Esophagus muscularis mucosa (tissue), 4 donors: ENCODE data around the gene PREP. TPM values are rescaled to one million over a fixed set of nuclear protein-coding genes. Genes with fewer than 3 reads are reported as not detected.
A peak's percentile ranks its signal among the peaks of the same experiment; 100 is the strongest.
"Not testable (repeated sequence)": the region's sequence is repeated elsewhere in the genome, so short reads cannot be mapped to it uniquely, and the experiment has no call there.

Experiments
- DNase-seq: peaks from one replicate; pipeline ENCODE4 v3.0.0-alpha.2; 2017; ENCODE audit errors: extremely low spot score
- H3K27ac ChIP-seq, 4 donors: fragments of 200-600 bp; sonication (generic); replicated peaks in 1 of 4; 1 replicate in 3 of 4; 2 replicates in 1 of 4; pipeline ENCODE4 v1.5.1; 2016 to 2019; ENCODE audit warnings: mild to moderate bottlenecking in 1 of 4
- H3K27me3 ChIP-seq, 4 donors: fragments of 200-600 bp; sonication (generic); one replicate each; pipeline versions ENCODE4 v1.5.1 to v1.6.0; 2016 to 2019
- H3K36me3 ChIP-seq, 4 donors: fragments of 200-600 bp; sonication (generic); one replicate each; pipeline ENCODE4 v1.5.1; 2016 to 2019
- H3K4me1 ChIP-seq, 4 donors: fragments of 200-600 bp; sonication (generic); one replicate each; pipeline ENCODE4 v1.5.1; 2016 to 2019
- H3K4me3 ChIP-seq, 4 donors: fragments of 200-600 bp; sonication (generic); 1 replicate in 2 of 4; 2 replicates in 2 of 4; pipeline ENCODE4 v1.5.1; 2016 to 2019; ENCODE audit warnings: mild to moderate bottlenecking in 4 of 4, moderate library complexity in 1 of 4
- H3K9me3 ChIP-seq, 4 donors: fragments of 200-600 bp; sonication (generic); 1 replicate in 3 of 4; 2 replicates in 1 of 4; pipeline ENCODE4 v1.5.1; 2016 to 2019
- EP300 ChIP-seq: sonication (generic); formaldehyde crosslinking; IDR thresholded peaks from one replicate; pipeline ENCODE4 v1.6.1; 2017; ENCODE audit warnings: antibody characterized with exemption
- POLR2A ChIP-seq: fragments of 450-650 bp; IDR thresholded peaks from one replicate; pipeline ENCODE4 v1.6.1; 2017; ENCODE audit warnings: antibody characterized with exemption, moderate library complexity, mild to moderate bottlenecking, low read depth
- POLR2AphosphoS5 ChIP-seq, 2 donors: sonication (generic); formaldehyde crosslinking; IDR thresholded peaks; one replicate each; pipeline ENCODE4 v1.6.1; 2017; ENCODE audit warnings: antibody characterized with exemption in 2 of 2
- WGBS: methylation state at CpG from one replicate; pipeline ENCODE4 v1.1.5; 2018; 5-methylcytosine and 5-hydroxymethylcytosine counted together
- intact Hi-C: fragments of 100-400 bp; cut with DNase I; formaldehyde crosslinking; loops from one replicate; pipeline ENCODE4 v1.15.1; 2023
- total RNA-seq, 4 donors: library from RNA; depleted of rRNA; stranded (reverse); fragments of >200 nt; gene quantifications; one replicate each; pipeline versions ENCODE4 v1.1.0 to v1.2.1, GENCODE V29; 2016
- TF ChIP-seq, protein P1 (sequence below), 3 experiments: fragments of 200-600 bp in 2 of 3; fragments of 450-650 bp in 1 of 3; sonication (generic) in 2 of 3; IDR thresholded peaks; one replicate each; pipeline ENCODE4 v1.5.1; 2017 to 2019; ENCODE audit warnings: antibody characterized with exemption in 3 of 3, mild to moderate bottlenecking in 2 of 3, moderate library complexity in 1 of 3

Gene PREP
- total RNA-seq, 4 donors from 2014 or later = 17.9 to 21.6 (median 19.0) TPM

DNA sequence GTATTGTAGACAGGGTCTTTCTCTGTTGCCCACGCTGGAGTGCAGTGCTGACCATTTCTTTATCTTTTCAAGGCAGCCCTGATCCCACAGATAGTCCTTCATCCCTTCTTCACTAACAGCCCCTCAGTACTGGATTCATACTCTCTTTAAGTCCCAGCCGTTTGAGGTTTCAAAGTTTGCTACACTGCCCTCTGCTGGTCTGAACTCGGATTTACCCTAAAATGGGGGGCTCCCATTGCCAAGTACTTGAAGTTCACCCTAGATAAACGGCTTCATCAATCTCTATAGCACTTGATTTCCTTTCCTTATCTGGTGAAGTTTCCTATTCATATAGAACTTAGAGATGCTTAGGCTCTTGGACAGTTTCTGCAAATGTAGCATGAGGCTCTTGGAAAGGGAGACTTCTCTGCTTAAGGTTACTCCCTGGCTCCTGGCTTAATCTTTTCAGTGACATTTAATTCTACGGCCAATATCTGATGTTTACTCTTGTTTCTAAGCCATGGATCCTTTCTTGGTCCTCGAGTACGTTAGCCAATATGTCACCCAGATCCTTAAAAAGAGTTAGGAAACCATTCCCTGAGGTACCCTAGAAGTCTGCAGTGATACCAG is 21.4 kb upstream of the PREP start:
- WGBS = 17% methylated on average over 7 of the region's 7 CpGs
- Histone ChIP-seq H3K4me3 (no peak overlapping the region), H3K9me3 (peaks cover 0 to 3% (median 0%) of the 10 kb centered on the region in 4 donors), H3K27me3 (no peaks in the 10 kb centered on the region), H3K4me1 (peaks cover 4 to 10% (median 7%) of the 10 kb centered on the region in 4 donors), H3K36me3 (no peaks in the 10 kb centered on the region), H3K27ac (no peak overlapping the region)
- intact Hi-C loops = loop anchor here (2.0 kb wide), 1 partner anchor 337 kb away; no protein-coding TSS in a partner anchor
- no peak for DNase-seq
- TF ChIP-seq, protein P1, sequence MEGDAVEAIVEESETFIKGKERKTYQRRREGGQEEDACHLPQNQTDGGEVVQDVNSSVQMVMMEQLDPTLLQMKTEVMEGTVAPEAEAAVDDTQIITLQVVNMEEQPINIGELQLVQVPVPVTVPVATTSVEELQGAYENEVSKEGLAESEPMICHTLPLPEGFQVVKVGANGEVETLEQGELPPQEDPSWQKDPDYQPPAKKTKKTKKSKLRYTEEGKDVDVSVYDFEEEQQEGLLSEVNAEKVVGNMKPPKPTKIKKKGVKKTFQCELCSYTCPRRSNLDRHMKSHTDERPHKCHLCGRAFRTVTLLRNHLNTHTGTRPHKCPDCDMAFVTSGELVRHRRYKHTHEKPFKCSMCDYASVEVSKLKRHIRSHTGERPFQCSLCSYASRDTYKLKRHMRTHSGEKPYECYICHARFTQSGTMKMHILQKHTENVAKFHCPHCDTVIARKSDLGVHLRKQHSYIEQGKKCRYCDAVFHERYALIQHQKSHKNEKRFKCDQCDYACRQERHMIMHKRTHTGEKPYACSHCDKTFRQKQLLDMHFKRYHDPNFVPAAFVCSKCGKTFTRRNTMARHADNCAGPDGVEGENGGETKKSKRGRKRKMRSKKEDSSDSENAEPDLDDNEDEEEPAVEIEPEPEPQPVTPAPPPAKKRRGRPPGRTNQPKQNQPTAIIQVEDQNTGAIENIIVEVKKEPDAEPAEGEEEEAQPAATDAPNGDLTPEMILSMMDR (IDR thresholded peaks at IDR 0.05) = peak; percentile 49 to 72 (median 61)
- no peak for TF ChIP-seq POLR2A
- TF ChIP-seq POLR2AphosphoS5 (IDR thresholded peaks at IDR 0.05) = no peak
- no peak for TF ChIP-seq EP300

DNA sequence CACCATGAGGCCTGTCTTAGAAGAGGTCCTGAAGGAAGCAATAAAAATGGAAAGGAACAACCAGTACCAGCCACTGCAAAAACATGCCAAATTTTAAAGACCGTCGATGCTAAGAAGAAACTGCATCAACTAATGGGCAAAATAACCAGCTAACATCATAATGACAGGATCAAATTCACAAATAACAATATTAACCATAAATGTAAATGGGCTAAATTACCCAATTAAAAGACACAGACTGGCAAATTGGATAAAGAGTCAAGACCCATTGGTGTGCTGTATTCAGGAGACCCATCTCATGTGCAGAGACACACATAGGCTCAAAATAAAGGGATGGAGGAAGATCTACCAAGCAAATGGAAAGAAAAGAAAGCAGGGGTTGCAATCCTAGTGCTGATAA is 14.1 kb upstream of the PREP start:
- H3K27ac ChIP-seq, intact Hi-C loops, H3K4me1 ChIP-seq, H3K36me3 ChIP-seq, DNase-seq, H3K4me3 ChIP-seq, H3K27me3 ChIP-seq: not testable (repeated sequence)
- peaks cover 0 to 34% (median 27%) of the 10 kb centered on the region in 4 donors for H3K9me3 ChIP-seq
- WGBS = 98% methylated on average over 2 of the region's 2 CpGs

DNA sequence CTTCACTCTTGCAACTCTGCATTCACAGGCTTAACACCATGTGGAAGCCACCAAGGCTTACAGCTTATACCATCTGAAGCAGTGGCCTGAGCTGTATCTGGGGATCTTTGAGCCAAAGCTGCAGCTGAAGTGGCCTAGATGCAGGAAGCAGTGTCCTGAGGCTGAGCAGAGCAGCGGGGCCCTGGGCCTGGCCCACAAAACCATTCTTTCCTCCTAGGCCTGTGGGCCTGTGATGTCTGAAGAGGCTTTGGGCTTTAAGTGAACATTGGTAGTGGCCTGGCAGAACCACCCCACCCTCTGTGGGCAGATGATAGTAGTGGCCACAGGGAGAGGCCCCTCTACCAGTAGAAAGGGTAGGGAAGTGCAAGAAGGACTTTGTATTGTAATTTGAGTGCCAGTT is 6.9 kb upstream of the PREP start:
- DNase-seq = no peak
- TF ChIP-seq EP300 (no peak), POLR2AphosphoS5 (IDR thresholded peaks at IDR 0.05) (no peak), POLR2A (no peak)
- TF ChIP-seq, protein P1 (IDR thresholded peaks at IDR 0.05) = no peak
- WGBS = 86% methylated on average over 1 of the region's 1 CpG
- Histone ChIP-seq H3K4me1 (no peaks in the 10 kb centered on the region), H3K36me3 (no peaks in the 10 kb centered on the region), H3K9me3 (peaks cover 0 to 4% (median 0%) of the 10 kb centered on the region in 4 donors), H3K4me3 (no peak overlapping the region), H3K27me3 (peaks cover 0 to 7% (median 0%) of the 10 kb centered on the region in 4 donors), H3K27ac (no peak overlapping the region)
- intact Hi-C loops = loop anchor here (10.0 kb wide), 2 partner anchors 275 to 415 kb away; a partner anchor contains a TSS

DNA sequence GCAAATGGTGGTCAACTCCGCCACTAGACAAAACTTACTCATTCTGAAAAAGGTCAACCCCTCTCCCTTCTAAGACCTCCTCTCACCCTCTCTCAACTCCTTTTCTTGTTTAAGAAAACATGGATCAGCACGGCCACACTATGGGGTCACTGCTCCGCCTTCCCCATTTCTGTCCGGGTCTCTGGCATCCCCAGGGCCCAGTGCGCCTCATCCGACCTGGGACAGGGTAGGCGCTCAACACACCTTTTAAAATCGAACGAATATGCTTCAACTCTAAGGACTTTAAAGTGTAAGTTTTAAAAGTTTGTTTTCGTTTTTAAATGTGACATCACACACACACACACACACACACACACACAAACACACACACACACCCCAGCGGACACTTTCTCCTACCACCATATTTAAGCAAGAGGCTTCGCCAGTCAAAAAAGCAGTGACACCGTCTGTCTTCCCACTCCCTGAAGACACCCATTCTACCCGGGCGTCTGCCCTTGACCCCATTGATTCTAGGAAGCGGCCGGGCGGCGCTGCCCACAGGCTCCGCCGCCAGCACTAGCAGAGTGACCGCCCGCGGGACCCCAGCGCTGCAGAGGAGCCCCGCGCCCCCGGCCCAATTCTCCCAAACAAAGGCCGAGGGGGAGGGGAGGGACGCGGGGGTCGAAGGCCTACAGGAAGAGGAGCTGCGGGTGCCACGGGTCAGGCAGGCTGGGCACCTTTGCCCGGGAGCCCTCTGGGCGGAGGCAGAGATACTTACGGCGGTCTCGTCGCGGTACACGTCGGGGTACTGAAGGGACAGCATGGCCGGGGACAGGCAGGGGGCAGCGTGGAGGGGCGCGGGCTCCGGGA is 568 bp downstream of the PREP start:
- H3K4me1 ChIP-seq = peaks cover 30 to 43% (median 35%) of the 10 kb centered on the region in 4 donors
- intact Hi-C loops = loop anchor here (5.0 to 10.0 kb wide), 4 partner anchors 85 to 408 kb away; a partner anchor contains a TSS

More for the DNA sequence above, 568 bp downstream of the PREP start:
- H3K27me3 ChIP-seq = no peaks in the 10 kb centered on the region
- peak; percentile 39 for DNase-seq
- peak overlapping the region; percentile 86 to 90 (median 87) for H3K27ac ChIP-seq
- TF ChIP-seq EP300 = no peak
- TF ChIP-seq, protein P1 (IDR thresholded peaks at IDR 0.05) = no peak
- no peak for TF ChIP-seq POLR2A
- TF ChIP-seq POLR2AphosphoS5 (IDR thresholded peaks at IDR 0.05) = no peak
- peak overlapping the region; percentile 73 to 87 (median 80) for H3K4me3 ChIP-seq
- H3K36me3 ChIP-seq = peaks cover 0 to 1% (median 0%) of the 10 kb centered on the region in 4 donors
- WGBS = 8% methylated on average over 38 of the region's 48 CpGs
- H3K9me3 ChIP-seq = no peaks in the 10 kb centered on the region
